HG03060 (cell line): Measurements from ENCODE around the gene DRG2.

Experiments
- ATAC-seq: cut with Tn5 transposase; IDR thresholded peaks from one replicate; pipeline ENCODE4 v1.9.1; 2021; ENCODE audit warnings: low read depth, moderate number of reproducible peaks; ENCODE audit not compliant: unreplicated experiment

DRG2 gene

GRCh38 chr17:18074566-18075272 lies 13.0 kb upstream of the DRG2 start:
- no peak for ATAC-seq

GRCh38 chr17:18076936-18077335 lies 10.8 kb upstream of the DRG2 start:
- ATAC-seq = no peak

GRCh38 chr17:18079543-18079942 lies 8.2 kb upstream of the DRG2 start:
- no peak for ATAC-seq

- no peak for ATAC-seq
Observed at GRCh38 chr17:18084256-18084655, 3.5 kb upstream of the DRG2 start.

- ATAC-seq = no peak
Observed at GRCh38 chr17:18089613-18090012, 1.9 kb downstream of the DRG2 start.

- no peak for ATAC-seq
Observed at GRCh38 chr17:18093616-18094408, 6.1 kb downstream of the DRG2 start.

GRCh38 chr17:18094409-18094807 lies 6.7 kb downstream of the DRG2 start:
- no peak for ATAC-seq

GRCh38 chr17:18099516-18099915 lies 11.8 kb downstream of the DRG2 start:
- no peak for ATAC-seq

- no peak for ATAC-seq
Observed at GRCh38 chr17:18100616-18101015, 12.9 kb downstream of the DRG2 start.

- ATAC-seq = no peak
Observed at GRCh38 chr17:18101828-18102227, 14.1 kb downstream of the DRG2 start.

- no peak for ATAC-seq
Observed at GRCh38 chr17:18102640-18103039, 14.9 kb downstream of the DRG2 start.

GRCh38 chr17:18105027-18105426 lies 17.3 kb downstream of the DRG2 start:
- no peak for ATAC-seq

- ATAC-seq = no peak
Observed at GRCh38 chr17:18105595-18105994, 17.8 kb downstream of the DRG2 start.

- ATAC-seq = no peak
Observed at GRCh38 chr17:18106211-18106610, 18.5 kb downstream of the DRG2 start.

GRCh38 chr17:18107061-18107790 lies 19.5 kb downstream of the DRG2 start:
- ATAC-seq = no peak

- ATAC-seq = no peak
Observed at GRCh38 chr17:18107971-18108370, 20.2 kb downstream of the DRG2 start.

GRCh38 chr17:18108401-18109312 lies 20.9 kb downstream of the DRG2 start, which contains the start of gene MYO15A:
TSS of gene MYO15A (plus strand) at chr17:18108756. CDS start at chr17:18118801, 10,045 bp downstream.
- no peak for ATAC-seq

GRCh38 chr17:18109935-18110485 lies 22.3 kb downstream of the DRG2 start:
- no peak for ATAC-seq

GRCh38 chr17:18110636-18111145 lies 22.9 kb downstream of the DRG2 start:
- no peak for ATAC-seq
